GM18907 (cell line): Measurements from ENCODE around the gene FOXN3.

Source experiments
- ATAC-seq: cut with Tn5 transposase; IDR thresholded peaks from one replicate; pipeline ENCODE4 v1.9.1; 2021; ENCODE audit warnings: mild to moderate bottlenecking, moderate library complexity; ENCODE audit not compliant: unreplicated experiment

The FOXN3 gene

DNA sequence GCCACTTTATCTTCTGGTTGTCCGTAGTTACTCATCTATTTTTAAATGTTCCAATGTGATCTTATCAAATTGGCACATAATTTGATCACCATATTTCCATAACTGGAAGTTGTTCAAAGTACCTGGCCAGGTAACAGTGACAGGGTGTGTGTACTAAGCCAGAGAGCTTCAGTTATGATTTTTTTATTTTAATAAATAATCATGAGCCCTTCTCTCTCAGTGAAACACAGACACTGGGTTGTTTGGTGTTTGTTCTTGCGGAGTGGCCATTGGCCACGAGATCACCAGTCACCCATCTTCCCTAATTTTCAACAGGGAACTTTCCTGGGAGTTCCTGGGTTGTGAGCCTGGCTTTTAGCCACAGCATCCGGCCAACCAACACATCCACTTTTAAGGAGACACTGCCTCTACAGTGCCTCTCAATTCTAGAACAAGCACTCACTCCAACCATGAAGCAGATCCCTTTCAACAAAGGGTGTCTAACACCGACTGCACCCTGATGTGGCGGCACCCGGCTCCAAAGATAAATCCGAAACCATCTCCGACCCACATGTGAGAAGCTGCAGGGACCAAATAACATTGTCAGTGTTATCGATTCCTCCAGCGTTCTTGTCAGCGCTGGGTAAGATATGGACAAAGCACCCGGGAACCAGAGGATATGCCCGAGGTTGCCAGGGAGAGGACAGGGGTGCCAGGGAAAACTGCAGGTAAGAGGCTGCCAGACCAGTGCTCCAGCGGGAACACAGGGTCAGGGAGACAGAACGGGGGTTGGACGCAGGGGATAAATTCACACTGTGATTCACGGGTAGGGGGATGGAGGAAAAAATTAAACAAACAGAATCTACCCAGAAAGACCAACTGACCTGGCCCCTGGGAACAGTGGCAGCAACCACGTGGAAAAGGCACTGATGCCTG lies 49.9 kb downstream of the FOXN3 start:
- no peak for ATAC-seq

DNA sequence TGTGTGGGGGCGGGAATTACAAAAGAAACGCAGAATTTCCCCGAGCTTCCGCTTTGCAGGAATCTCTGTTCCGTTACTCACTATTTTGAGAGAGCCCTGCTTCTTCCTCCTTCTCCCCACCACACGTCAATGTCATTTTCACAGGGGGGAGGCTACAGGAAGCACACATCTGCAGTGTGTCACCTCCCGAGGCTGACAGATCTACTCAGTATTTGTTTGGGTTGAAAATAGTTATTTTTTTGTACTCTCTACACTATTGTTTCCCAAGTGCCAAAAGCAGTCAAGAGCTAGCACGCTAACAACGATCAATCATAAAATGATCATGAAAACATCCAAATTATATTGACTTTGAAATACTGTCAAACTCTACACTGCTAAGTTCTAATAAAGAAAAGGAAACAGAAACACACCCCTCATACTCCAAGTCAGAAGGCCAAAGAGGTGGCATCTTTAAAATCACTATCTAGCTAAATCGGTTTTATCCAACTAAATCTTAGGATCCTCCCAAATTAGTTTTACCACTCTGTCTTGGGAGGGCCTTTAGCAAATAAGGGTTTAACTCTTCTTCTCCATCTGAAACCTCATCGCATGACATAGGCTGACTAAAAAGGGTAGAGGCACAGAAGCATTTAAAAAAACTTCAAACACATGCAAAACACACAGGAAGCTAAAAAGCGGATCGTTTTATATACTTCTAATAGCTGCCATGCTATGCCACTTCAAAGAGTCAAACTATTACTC lies 51.8 kb downstream of the FOXN3 start:
- peak; percentile 95 for ATAC-seq

DNA sequence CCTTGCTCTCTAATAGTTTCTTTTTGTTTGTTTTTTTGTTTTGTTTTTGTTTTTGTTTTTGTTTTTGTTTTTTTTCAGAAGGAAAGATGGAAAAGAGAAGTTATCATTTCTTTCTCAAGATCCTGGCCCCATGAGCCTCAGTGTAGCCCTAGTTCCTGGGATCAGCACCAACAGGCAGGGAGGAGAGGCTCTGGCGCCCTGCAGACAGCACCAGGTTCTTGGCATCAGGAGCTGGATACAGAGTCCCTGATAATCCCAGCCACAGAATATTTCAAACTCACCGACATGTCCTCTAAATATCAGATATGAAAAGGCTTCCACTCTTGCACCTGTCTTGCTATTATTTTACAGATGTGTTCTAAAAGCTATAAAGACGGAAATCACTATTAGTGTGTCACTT lies 52.7 kb downstream of the FOXN3 start:
- ATAC-seq, result no peak

- no peak for ATAC-seq
Measured at GRCh38 chr14:89360277-89360676, 56.8 kb downstream of the FOXN3 start.

DNA sequence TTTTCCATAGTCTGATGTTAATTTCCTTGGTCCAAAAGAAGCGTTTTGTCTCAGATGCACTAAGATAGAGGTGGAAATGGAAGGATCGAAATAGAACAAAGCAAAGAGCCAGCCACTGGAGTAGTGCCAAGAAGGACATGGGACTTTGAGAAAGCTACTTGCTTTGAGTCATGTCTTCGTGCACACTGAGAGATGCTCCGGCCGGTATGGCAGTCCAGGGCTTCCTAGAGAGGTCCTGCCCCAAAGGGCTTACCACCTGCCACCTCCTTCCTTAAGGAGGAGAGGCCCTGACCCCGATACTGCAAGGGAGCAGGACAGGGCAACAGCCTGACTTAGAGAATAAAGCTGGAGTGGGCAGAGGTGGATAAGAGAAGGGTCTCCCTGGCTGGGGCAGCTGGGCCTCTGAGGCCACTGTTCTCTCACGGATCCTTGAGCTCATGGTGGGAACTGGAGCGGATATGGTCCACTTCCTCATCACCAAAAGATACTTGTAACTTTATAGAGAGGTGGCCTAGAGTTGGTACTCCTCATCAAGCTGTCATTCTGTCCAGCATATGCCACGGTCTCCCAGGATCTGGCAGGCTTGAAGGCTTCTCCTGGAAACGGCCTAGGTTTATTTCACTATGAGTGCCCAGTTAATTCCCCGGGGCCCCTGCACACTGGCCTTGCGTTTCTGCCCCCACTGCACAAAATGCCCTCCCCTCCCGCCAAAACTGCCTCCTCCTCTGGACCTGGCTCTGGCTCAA lies 57.4 kb downstream of the FOXN3 start:
- no peak for ATAC-seq

DNA sequence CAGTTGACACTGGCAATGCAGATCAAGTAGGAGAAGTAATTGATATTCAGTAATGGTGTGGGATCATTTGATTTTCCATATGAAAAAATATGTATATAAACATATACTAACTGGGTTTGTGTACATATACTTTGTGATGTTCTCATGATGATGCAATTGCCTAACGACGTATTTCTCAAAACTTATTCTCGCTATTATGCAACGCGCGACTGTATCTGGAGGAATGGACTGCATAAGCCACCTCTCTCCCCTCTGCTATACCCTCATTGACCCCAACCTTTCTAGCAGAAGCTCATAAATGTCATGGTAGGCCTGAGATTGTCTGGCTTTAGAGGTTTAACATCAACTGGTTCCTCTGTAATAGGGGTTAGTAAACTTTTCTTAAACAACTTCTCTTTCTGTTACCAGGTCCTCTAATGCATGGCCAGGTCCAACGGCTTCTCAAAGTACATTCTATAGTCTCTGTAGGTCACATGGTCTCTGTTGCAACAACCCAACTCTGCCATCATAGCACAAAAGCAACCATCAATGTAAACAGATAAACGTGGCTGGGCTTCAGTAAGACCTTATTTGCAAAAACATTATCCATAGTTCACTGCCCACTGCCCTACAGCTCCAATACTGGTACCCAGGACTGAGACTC lies 59.3 kb downstream of the FOXN3 start:
- no peak for ATAC-seq

- ATAC-seq, result no peak
Measured at GRCh38 chr14:89356927-89357326, 60.1 kb downstream of the FOXN3 start.

DNA sequence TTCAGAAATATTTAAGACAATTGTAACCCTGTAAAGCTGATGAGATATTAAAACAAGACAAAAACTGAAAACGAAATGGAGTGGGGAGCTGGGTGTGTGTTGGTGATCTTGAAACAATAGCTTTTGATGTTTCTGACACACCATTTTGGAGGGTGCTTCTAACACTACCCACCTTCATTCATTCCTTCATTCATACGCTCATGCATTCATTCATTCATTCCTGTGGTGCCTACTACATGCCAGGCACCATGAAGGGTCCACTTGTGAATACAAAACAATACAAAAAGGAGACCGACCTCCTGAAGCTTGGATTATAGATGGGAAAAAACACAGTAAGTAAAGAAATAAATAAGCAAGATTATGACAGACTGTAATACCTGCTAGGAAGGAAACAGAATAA lies 60.5 kb downstream of the FOXN3 start:
- no peak for ATAC-seq

DNA sequence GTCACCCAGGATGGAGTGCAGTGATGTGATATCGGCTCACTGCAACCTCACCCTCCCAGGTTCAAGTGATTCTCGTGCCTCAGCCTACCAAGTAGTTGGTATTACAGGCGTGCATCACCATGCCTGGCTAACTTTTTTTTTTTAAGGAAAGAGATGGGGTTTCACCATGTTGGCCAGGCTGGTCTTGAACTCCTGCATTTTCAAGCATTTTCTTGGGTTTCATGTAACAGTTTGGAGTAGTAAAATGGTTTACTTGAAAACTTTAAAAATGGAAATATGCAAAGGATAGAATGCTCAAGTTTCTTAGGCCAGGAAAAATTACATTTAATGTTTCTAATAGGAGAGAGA lies 63.3 kb downstream of the FOXN3 start:
- no peak for ATAC-seq

DNA sequence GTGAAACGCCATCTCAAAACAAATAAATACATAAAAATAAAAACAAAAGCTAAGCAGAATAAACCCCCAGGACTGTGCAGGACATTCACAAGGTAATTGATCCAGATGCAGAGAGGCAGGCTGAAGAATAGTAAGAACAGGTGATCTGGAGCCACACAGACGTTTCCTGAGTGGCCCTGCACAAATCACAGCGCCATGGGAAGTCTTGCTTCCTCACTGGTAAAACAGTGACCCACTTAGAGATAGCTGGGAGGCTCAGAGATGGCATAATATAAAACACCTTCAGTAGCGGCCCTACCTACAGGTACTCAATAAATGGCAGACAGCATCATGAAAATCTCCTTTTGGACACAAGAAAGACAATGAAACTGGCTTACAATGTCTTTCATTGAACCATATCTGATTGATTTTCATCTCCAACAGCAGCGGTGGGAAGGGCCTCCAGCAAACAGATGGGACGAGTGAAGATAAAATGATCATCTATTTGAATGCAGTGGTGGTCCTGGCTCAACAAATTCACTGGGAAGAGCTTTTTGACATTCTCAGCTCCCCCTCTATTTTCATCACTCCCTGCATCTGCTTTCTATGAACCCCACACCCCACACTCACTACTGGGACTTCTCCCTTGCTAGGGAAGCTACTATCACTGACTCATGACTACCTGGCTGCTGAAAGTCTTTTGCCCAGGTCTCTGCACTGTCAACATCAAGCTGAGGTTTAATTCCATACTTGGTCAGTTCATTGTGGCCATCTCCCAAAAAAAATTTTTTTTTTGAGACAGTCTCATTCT lies 63.9 kb downstream of the FOXN3 start:
- no peak for ATAC-seq

- peak; percentile 73 for ATAC-seq
Measured at GRCh38 chr14:89351516-89352404, 65.3 kb downstream of the FOXN3 start.

DNA sequence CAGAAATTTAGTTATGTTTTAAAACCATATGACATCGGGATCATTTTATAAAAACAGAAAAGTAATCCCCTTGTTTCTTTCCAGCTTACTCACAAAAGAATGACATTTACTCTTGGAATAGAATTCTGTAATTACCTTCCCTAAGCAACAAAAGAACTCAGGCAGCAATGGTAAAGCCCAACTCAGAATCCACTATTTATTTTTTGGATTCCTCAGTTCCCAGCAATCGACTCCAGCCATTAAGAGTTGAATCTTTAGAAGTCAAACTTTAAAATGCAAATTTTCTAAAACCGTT lies 65.9 kb downstream of the FOXN3 start:
- no peak for ATAC-seq

GRCh38 chr14:89350152-89350551 lies 66.9 kb downstream of the FOXN3 start:
- ATAC-seq, result no peak

GRCh38 chr14:89349171-89350008 lies 67.6 kb downstream of the FOXN3 start:
- ATAC-seq, result no peak

DNA sequence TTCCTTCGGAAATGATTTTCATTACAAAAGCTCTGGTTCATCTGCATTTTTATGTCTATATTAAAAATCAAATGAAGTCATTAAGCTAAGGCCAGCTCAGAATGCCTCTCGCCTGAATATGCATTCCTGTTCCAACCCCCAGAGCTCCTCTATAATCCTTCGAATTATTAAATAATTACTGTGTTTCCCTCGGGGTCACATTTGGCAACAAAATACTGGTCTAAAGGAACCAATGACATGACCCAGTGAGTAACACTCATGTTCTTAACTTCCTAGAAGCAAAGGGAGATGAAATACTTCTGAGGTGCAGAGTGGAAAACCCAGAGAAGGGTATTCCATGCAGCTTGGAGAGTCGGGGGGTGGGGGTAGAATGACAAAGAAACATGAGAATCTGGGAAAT lies 68.3 kb downstream of the FOXN3 start:
- ATAC-seq, result no peak

- ATAC-seq, result no peak
Measured at GRCh38 chr14:89347885-89348284, 69.1 kb downstream of the FOXN3 start.

DNA sequence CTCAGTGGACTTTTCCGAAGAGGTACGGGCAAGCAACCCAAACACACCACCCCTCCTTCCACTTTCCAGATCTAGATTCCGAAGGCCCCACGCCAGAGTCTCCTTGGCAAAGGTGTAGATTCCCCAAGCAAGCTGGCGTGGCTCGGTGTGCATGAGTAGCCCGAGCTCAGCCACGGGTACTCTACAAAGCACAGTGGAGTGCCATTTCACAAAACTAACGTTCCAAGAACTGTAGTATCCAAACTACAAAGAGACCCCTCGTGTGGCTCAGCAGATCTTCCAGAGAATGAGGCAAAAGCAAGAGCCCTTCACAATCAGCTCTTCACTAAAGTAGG lies 72.1 kb downstream of the FOXN3 start:
- no peak for ATAC-seq

DNA sequence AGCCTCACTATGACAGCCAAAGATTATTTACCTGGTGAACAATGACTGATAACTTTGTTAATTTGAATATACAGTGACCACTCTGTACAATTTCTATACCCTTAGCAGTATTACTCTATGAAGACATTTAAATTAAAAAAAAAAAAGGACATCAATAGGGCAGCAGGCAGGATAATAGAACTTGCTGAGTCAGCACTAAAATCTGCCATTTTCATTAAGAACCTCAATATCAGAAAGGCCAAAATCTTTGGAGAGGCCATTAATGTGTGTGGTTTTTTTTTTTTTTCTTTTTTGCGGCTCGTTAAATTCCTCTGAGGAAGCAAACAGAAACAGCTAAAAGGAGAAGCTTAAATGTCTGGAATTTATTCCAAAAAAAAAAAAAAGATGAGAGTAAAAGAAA lies 73.7 kb downstream of the FOXN3 start:
- no peak for ATAC-seq

DNA sequence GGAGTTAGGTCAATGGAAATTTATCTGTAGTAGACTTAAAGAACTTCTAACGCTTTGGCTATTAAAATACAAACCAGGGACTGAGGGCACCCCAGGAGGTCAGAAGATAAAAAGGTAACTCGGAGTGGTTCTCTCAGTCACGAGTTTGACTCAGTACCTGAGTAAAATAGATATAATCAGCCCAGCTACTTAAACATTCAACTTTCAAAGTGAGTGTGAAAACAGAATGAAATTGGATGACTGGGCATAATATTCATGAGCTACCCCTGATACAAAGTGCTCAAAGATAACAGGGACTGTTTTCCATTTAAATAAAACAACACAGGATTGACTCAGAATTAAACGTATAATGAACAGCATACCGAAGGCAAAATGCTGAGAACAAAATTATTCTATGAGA lies 75.0 kb downstream of the FOXN3 start:
- ATAC-seq, result no peak
